ENCODE data around the gene WHRN.

DNA sequence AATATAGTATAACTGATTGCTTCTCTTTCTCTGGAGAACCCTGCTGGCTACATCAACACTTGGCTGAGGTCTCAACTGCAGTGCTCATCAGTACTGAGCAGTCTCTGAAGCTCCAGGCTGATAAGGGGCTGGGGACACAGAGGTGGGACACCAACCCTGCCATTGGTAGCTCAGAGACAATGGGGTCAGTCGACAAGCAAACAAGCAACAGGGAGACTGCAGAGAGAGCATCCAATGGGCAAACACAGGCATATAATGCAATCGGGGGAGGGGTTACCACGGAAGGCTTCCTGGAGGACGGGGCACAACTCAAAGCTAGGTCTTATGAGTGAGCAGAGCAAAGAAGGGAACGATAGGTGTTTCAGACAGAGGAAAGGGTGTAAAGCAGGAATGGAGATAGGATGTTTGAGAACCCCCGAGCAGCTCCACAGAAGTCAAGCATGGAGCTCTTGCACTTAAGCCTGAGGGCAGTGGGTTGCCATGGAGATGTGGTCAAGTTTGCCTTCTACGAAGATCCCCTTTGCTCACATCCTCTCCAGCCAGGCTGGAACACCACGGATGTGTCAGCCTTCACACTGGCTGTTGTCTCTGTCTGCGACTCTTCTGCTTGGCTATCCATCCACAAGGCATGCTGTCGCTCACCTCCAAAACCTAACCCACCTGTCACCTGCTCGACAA is 96.0 kb downstream of the WHRN start:
- TF ChIP-seq CTCF (IDR thresholded peaks at IDR 0.05) (no peak), POLR2A (IDR thresholded peaks at IDR 0.05) (no peak), EP300 (IDR thresholded peaks at IDR 0.05) (no peak)
